ENCODE results near the gene SRGAP3.
A peak's percentile ranks its signal among the peaks of the same experiment; 100 is the strongest.

SRGAP3 gene

DNA sequence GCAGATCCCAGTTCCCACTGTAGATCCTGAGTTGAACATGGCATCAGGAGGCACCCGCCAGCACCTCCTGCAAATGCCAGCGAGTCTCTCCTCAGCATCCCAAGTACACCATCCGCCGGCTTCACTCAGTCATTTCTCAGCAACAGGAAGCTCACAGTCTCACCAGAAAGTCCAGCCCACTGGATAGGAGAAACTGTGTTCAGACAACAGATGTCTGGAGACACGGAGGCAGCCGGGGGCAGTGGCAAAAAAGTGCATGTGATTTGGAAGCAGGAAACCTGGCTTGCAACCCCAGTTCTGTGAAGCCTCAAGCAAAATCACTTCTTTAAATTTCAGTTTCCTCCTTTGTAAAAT lies 68.7 kb downstream of the SRGAP3 start:
- no peak for DNase-seq (ENCODE audit: insufficient read length, low spot score)
- peak; percentile 91 for FAIRE-seq

GRCh38 chr3:9179826-9180763 lies 69.4 kb downstream of the SRGAP3 start:
- DNase-seq (ENCODE audit: insufficient read length, low spot score) (no peak), FAIRE-seq (peak; percentile 78)

- FAIRE-seq (no peak), DNase-seq (ENCODE audit: insufficient read length, low spot score) (no peak)
These were observed 70.7 kb downstream of the SRGAP3 start for GRCh38 chr3:9178697-9179096.

DNA sequence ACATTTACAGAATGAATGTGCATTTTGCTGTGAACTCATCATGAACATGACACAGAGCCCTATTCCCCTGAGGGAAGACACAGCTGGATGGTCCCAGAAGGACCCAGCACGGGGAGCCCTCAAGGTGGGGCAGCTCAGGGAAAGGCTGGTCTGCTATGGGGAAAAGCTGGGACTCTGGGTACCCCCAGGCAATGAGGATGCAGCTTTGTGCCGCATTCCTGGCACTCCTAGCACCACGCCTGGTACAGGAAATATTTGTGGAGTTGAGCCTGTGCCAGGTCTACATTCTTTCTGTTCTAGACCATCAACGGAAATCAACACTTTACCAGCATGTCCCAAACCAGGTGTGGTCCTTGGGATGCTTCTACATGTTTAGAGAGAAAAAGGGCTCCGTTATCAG lies 74.0 kb downstream of the SRGAP3 start:
- FAIRE-seq (no peak), DNase-seq (ENCODE audit: insufficient read length, low spot score) (no peak)

GRCh38 chr3:9173445-9173844 lies 76.0 kb downstream of the SRGAP3 start:
- FAIRE-seq = no peak
- DNase-seq (ENCODE audit: insufficient read length, low spot score) = no peak

- FAIRE-seq (no peak), DNase-seq (ENCODE audit: insufficient read length, low spot score) (no peak)
These were observed 76.6 kb downstream of the SRGAP3 start for GRCh38 chr3:9172851-9173321.

- no peak for DNase-seq (ENCODE audit: insufficient read length, low spot score)
- FAIRE-seq = no peak
These were observed 78.6 kb downstream of the SRGAP3 start for GRCh38 chr3:9170851-9171160.

DNA sequence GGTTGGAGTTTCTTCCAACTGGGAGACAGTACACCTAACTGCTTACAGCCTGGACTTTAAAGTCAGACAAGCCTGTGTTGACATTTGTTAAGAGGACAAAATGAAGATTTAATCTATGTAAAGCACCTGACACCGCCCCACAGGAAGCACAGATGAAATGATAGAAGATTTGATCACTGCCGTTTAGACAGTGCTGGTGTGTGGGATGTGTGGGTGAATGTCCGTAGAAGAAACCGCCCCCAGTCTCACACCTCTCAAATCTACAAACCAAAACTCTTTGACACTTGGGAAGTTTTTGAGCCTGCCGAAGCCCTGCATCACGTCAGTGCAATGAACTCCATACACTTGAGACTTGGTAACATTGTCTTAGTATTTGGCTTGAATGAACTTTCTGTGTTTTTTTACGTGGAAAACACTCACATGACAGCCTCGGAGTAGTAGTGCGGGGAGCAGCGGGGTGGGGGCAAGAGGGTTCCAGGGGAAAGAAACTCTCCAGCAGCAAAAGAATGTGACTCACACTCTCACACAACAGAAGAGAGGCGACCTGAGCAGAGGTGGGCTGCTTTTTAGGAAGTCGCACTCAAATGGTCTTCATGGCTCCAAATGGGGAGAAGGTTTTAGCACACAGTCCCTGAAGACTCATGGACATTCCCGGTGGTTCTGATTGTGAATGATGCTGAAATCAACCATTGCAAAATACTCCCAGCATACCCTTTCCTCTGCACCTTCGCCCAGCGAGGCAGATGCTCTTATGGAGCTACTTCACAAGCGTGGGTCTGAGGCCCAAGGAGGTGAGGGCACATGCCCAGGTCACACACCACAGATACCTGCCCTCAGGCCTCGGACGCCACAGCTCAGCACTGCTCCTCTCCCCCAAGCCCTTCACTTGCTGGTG lies 79.2 kb downstream of the SRGAP3 start:
- no peak for DNase-seq (ENCODE audit: insufficient read length, low spot score)
- FAIRE-seq = peak; percentile 57

- DNase-seq (ENCODE audit: insufficient read length, low spot score) (no peak), FAIRE-seq (peak; percentile 73)
These were observed 80.1 kb downstream of the SRGAP3 start for GRCh38 chr3:9169326-9169725.

GRCh38 chr3:9168241-9168741 lies 81.2 kb downstream of the SRGAP3 start:
- FAIRE-seq = peak; percentile 98
- peak; percentile 78 for DNase-seq (ENCODE audit: insufficient read length, low spot score)

GRCh38 chr3:9167222-9167621 lies 82.2 kb downstream of the SRGAP3 start:
- no peak for FAIRE-seq
- DNase-seq (ENCODE audit: insufficient read length, low spot score) = no peak

GRCh38 chr3:9165421-9165820 lies 84.0 kb downstream of the SRGAP3 start:
- FAIRE-seq (no peak), DNase-seq (ENCODE audit: insufficient read length, low spot score) (no peak)

- DNase-seq (ENCODE audit: insufficient read length, low spot score) = no peak
- FAIRE-seq = no peak
These were observed 86.2 kb downstream of the SRGAP3 start for GRCh38 chr3:9163289-9163688.

DNA sequence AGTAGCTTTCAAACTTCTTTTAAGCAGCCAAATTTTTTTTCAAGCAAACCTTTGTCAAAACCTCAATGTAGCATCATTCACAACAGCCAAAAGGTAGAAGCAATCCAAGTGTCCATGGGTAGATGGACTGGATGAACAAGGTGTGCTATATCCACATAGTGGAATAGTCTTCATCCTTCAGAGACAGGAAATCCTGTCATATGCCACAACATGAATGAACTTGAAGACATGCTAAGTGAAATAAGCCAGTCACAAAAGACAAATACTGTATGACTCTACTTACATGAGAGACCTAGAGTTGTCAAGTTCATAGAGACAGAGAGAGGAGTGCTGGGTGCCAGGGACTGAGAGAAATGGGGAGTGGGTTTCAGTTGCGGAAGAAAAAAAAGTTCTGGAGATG lies 87.6 kb downstream of the SRGAP3 start:
- DNase-seq (ENCODE audit: insufficient read length, low spot score) (no peak), FAIRE-seq (no peak)

GRCh38 chr3:9161298-9161697 lies 88.1 kb downstream of the SRGAP3 start:
- no peak for FAIRE-seq
- no peak for DNase-seq (ENCODE audit: insufficient read length, low spot score)

DNA sequence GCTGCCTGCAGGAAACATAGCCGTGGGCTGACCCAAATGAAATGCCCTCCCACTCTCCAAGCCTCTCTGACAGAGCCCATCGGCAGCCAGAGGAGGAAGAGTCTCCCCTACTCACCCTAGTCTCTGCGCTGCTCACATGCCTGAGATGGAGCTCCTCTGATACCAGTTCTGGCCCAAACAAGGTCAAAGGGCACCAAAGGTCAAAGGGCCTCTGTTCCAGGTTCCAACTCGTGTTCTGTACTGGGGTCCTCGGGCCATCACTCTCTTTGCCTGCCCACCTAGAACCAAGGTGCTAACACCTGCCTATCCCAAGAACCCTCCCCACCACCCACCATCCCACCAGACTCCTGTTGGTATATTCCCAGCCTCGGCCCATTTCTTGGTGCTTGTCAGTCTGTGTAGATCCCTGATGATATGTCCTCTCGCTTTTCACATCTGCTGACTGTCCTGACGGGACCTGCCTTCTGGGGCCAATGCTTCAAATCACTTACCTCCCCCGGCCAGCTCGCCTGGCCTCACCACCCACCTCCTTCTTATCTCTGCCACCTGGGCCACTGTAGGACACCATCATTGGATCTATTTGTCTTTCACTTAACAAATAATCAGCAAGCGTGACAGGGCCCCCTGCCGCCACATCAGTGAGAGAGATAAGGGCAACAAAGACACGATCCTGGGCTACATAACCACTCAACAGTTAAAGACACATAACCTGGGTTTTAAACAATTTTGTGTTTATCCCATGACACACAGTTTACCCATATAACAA lies 90.4 kb downstream of the SRGAP3 start:
- no peak for FAIRE-seq
- no peak for DNase-seq (ENCODE audit: insufficient read length, low spot score)

DNA sequence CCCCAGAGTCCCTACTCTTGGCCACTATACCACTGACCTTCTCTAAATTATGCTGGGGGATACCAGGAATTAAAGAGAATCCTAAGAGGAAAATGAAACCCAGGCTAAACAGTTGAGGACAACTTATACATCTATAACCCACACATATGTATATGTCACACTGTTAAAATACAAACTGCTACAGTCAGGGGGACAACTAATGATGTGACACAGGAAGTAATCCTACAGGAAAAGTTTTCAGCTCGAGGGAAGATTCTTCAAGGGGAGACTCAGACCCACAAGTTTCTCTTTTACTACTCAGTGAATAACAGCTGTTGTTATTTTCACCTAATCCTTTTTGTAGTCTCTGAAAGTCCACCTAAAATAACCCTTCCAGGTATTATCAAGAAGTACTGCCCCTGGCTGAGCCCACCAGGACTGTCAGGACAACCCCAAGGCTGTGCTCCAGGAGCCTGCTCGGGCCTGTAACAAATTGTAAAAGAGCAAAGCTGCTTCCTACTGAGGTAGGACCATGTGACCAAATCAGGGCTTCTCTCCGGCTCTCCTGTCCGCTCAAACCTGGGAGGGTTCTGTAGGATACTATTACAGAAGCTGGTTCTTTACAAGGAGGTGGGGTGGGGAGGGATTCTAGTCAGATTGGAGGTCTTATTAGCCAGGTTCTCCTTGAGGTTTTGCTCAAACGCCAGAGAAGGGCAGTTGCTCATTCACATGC lies 91.6 kb downstream of the SRGAP3 start:
- no peak for FAIRE-seq
- no peak for DNase-seq (ENCODE audit: insufficient read length, low spot score)

DNA sequence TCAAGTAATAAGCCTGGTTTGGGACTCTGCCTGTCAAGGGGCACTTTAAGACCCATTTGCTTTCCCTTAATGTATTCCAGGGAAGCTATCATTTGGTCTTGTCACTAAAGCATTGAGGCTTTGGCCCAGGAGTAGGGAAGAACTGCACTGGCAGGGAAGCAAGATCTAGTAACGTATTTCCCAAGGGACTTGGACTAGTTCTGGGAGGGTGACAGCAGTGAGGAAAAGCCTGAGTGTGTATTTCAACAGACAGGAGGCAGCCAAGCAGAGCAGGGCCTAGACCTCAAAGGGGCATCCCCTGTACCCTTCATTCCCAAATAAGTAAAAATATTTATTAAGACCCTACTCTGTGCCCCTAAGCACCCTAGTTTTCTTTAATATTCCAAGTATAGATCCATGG lies 92.8 kb downstream of the SRGAP3 start:
- DNase-seq (ENCODE audit: insufficient read length, low spot score) = no peak
- no peak for FAIRE-seq

DNA sequence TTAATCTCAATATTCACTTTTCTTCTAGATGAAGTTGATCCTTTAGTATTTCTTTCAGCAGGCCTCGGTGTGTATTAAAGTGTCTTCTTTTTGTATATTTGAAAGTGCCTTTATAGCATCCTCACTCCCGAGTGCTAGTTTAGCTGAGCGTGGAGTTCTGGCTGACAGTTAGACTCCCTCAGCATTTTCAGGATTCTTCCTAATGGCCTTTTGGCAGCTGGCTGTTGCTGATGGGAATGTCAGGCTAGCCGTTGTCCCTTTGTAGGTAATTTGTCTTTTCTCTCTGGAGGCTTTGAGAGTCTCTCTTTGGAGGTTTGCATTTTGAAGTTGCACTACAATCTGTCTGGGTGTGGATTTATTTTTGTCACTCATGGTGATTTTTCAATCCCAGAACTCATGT lies 94.4 kb downstream of the SRGAP3 start:
- no peak for DNase-seq (ENCODE audit: insufficient read length, low spot score)
- FAIRE-seq = no peak

DNA sequence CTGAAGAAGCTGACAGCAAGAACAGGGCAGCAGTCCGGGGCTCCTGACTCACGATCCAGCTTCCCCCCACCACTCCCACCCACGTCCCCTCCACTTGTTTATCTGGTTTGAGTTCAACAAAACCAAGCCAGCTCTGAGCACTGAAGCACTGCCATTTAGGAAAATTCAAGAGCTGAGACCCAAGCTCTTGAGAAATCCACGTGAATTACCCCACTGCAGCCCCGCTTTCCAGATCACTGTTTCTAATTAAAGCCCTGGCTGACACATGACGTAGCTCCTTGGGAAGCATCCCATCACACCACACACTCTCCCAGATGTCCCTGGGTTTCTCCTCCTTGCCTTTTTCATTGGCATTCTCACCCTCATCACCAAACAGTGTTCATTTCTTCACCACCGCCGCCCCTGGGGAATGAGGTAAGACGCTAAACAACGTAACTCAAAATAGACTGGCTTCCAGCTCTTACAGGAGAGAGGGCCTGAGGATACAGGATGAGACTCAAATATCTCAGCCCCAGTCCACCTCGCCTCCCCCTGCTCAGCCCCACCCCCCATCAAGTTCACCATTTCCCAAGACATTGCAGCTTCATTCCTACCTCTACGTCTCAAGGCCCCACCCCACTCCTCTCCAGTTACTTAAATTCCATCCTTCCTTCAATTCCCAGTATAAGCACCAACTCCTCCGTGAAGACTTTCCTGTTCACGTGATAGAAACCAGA lies 95.4 kb downstream of the SRGAP3 start:
- DNase-seq (ENCODE audit: insufficient read length, low spot score) = no peak
- no peak for FAIRE-seq
